Fibroblast of lung (primary cell): ENCODE measurements around the gene KLHL12. TPM values are rescaled to one million over a fixed set of nuclear protein-coding genes. Genes with fewer than 3 reads are reported as not detected.

Experiments used
- DNase-seq, 2 donors: peaks; one replicate each; pipeline versions ENCODE4 v3.0.0 to v3.0.0-alpha.2; 2010; ENCODE audit warnings: low read depth in 2 of 2
- H2AFZ ChIP-seq: 2 replicates; pipeline ENCODE4 v1.5.1; 2012; ENCODE audit warnings: low read length, control low read depth, inconsistent platforms
- H3K27ac ChIP-seq: 2 replicates; pipeline ENCODE4 v1.5.1; 2011; ENCODE audit warnings: low read length, control low read depth; ENCODE audit not compliant: insufficient read depth
- H3K27me3 ChIP-seq: 2 replicates; pipeline ENCODE4 v1.5.1; 2011; ENCODE audit warnings: mild to moderate bottlenecking, low read length; ENCODE audit not compliant: control insufficient read depth, insufficient read depth
- H3K36me3 ChIP-seq: 2 replicates; pipeline ENCODE4 v1.5.1; 2011; ENCODE audit warnings: low read length; ENCODE audit not compliant: control insufficient read depth, insufficient read depth
- H3K4me1 ChIP-seq: 2 replicates; pipeline ENCODE4 v1.5.1; 2011; ENCODE audit warnings: low read length; ENCODE audit not compliant: control insufficient read depth, insufficient read depth; ENCODE audit errors: extremely low read depth
- H3K4me2 ChIP-seq: 2 replicates; pipeline ENCODE4 v1.5.1; 2011; ENCODE audit warnings: low read length, control low read depth; ENCODE audit not compliant: insufficient read depth; ENCODE audit errors: extremely low read depth
- H3K4me3 ChIP-seq, 4 experiments: fragments of 200-600 bp in 1 of 4; sonication (generic) in 1 of 4; replicated peaks in 1 of 4; 2 replicates each; pipeline ENCODE4 v1.5.1; 2011 to 2016; ENCODE audit warnings: low read length in 4 of 4, low read depth in 3 of 4, mild to moderate bottlenecking in 3 of 4, control low read depth in 2 of 4, inconsistent platforms in 1 of 4, mixed read lengths in 1 of 4; ENCODE audit not compliant: insufficient read depth in 1 of 4; ENCODE audit errors: control extremely low read depth in 1 of 4
- H3K79me2 ChIP-seq: 2 replicates; pipeline ENCODE4 v1.5.1; 2012; ENCODE audit warnings: mild to moderate bottlenecking, low read length, inconsistent platforms; ENCODE audit not compliant: control insufficient read depth, insufficient read depth
- H3K9ac ChIP-seq: 2 replicates; pipeline ENCODE4 v1.5.1; 2011; ENCODE audit warnings: mild to moderate bottlenecking, low read length, control low read depth; ENCODE audit not compliant: insufficient read depth
- H3K9me3 ChIP-seq: 2 replicates; pipeline ENCODE4 v1.5.1; 2012; ENCODE audit warnings: low read depth, low read length; ENCODE audit not compliant: control insufficient read depth, insufficient read depth
- H4K20me1 ChIP-seq: 2 replicates; pipeline ENCODE4 v1.5.1; 2011; ENCODE audit warnings: low read length; ENCODE audit not compliant: control insufficient read depth, insufficient read depth; ENCODE audit errors: extremely low read depth
- EZH2 ChIP-seq: IDR thresholded peaks from 2 replicates; pipeline ENCODE4 v1.5.1; 2012; ENCODE audit warnings: low read length, control low read depth, mild to moderate bottlenecking; ENCODE audit errors: missing control alignments
- polyA plus RNA-seq, 2 donors: library from polyadenylated mRNA; depleted of rRNA in 1 of 2; stranded (reverse) in 1 of 2; unstranded in 1 of 2; fragments of >200 nt; gene quantifications; 2 replicates each; pipeline ENCODE4 v1.2.1, GENCODE V29; 2011 to 2012; ENCODE audit warnings: missing spikeins in 1 of 2
- total RNA-seq: library from RNA; depleted of rRNA; stranded (reverse); fragments of >200 nt; gene quantifications from 2 replicates; pipeline ENCODE4 v1.2.1, GENCODE V29; 2014
- TF ChIP-seq, protein P1 (sequence below), 2 donors: IDR thresholded peaks in 1 of 2; conservative IDR thresholded peaks in 1 of 2; 1 replicate in 1 of 2; 2 replicates in 1 of 2; pipeline ENCODE4 v1.5.1; 2011 to 2012; ENCODE audit warnings: low read length in 2 of 2, control low read depth in 1 of 2, inconsistent platforms in 1 of 2, low read depth in 1 of 2, mild to moderate bottlenecking in 1 of 2

KLHL12 gene
- total and polyA plus RNA-seq, 2 donors (not counting 1 experiment from before 2014, with no cell fraction given) = 46.3 to 55.5 TPM

DNA sequence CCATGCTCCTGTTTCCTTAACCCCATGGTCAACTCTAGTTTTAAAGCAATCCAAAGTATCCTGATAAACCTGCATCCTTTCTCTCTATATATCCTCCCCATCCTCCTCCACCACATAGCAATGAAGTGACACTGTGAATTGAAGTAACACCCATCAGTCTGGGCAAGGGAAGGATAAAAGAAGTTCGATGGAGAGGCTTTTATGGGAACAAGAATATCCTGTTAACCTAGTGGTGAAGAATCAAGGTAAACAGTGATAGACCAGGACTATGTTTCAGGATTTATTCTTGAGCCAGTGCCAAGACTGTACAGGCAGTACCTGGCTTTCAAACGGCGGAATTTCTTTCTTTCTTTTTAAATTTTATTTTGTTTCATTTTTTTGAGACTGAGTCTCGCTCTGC is 55.7 kb downstream of the KLHL12 start:
- no peaks in the 10 kb centered on the region for H4K20me1 ChIP-seq
- no peak overlapping the region for H2AFZ ChIP-seq
- H3K4me3 ChIP-seq = no peak overlapping the region
- H3K9ac ChIP-seq = no peak overlapping the region
- no peaks in the 10 kb centered on the region for H3K27me3 ChIP-seq
- H3K79me2 ChIP-seq = no peaks in the 10 kb centered on the region
- H3K36me3 ChIP-seq = no peaks in the 10 kb centered on the region
- no peaks in the 10 kb centered on the region for H3K9me3 ChIP-seq
- no peaks in the 10 kb centered on the region for H3K4me1 ChIP-seq
- DNase-seq = no peak
- TF ChIP-seq, protein P1, sequence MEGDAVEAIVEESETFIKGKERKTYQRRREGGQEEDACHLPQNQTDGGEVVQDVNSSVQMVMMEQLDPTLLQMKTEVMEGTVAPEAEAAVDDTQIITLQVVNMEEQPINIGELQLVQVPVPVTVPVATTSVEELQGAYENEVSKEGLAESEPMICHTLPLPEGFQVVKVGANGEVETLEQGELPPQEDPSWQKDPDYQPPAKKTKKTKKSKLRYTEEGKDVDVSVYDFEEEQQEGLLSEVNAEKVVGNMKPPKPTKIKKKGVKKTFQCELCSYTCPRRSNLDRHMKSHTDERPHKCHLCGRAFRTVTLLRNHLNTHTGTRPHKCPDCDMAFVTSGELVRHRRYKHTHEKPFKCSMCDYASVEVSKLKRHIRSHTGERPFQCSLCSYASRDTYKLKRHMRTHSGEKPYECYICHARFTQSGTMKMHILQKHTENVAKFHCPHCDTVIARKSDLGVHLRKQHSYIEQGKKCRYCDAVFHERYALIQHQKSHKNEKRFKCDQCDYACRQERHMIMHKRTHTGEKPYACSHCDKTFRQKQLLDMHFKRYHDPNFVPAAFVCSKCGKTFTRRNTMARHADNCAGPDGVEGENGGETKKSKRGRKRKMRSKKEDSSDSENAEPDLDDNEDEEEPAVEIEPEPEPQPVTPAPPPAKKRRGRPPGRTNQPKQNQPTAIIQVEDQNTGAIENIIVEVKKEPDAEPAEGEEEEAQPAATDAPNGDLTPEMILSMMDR (conservative IDR thresholded peaks at IDR 0.05 in 1 of 2, IDR thresholded peaks at IDR 0.05 in 1 of 2; ENCODE audit: low read depth in 1 of 2, low read length in 2 of 2) = no peak
- TF ChIP-seq EZH2 = no peak
- no peak overlapping the region for H3K27ac ChIP-seq
- no peak overlapping the region for H3K4me2 ChIP-seq

DNA sequence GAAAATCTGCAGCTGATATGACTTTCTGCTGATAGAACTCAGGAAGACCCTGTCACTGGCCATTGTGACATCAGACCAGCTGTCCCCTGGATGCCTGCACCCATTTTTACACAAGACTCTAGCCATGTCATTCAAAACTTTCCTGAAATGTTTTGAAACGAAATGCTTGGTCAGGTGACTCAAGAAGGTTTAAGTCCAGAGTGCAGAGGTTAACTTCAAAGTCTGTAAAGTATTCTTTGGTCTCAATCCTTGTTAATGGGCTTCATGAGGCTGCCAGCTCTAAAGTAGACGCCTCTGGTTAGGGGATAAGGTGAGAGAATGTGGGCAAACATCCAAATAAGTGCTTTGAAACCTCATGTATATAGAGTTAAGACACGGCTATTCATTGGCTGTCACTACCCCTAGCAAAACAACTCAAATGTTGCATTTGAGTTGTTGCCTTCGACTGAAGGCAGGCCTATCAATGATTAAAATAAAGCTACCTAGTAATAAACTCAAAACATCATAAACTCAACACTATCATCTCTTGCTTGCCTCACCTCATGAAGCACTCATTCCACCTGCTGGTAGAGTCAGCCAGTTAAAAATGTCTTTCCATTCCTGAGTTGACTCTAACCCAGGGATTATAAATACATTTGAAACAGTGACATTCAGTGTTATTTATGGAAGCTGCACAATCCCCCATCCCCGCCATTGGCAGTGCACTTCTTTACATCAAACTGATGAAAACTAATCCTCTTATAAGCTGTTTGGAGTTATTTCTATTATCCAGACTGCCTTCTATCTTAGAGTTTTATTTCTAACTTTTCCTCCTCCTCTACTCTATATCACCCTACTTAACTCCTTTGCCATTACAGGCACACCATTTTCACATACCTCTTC is 64.1 kb downstream of the KLHL12 start:
- H3K27ac ChIP-seq = no peak overlapping the region
- no peak overlapping the region for H3K9ac ChIP-seq
- H3K4me1 ChIP-seq = peaks cover 4% of the 10 kb centered on the region
- TF ChIP-seq EZH2 = no peak
- TF ChIP-seq, protein P1 (conservative IDR thresholded peaks at IDR 0.05 in 1 of 2, IDR thresholded peaks at IDR 0.05 in 1 of 2; ENCODE audit: low read depth in 1 of 2, low read length in 2 of 2) = no peak
- H2AFZ ChIP-seq = no peak overlapping the region
- no peaks in the 10 kb centered on the region for H3K79me2 ChIP-seq
- no peaks in the 10 kb centered on the region for H3K36me3 ChIP-seq
- H3K4me3 ChIP-seq = no peak overlapping the region
- no peak overlapping the region for H3K4me2 ChIP-seq
- no peak for DNase-seq
- no peaks in the 10 kb centered on the region for H3K9me3 ChIP-seq
- peaks cover 4% of the 10 kb centered on the region for H3K27me3 ChIP-seq
- no peaks in the 10 kb centered on the region for H4K20me1 ChIP-seq

DNA sequence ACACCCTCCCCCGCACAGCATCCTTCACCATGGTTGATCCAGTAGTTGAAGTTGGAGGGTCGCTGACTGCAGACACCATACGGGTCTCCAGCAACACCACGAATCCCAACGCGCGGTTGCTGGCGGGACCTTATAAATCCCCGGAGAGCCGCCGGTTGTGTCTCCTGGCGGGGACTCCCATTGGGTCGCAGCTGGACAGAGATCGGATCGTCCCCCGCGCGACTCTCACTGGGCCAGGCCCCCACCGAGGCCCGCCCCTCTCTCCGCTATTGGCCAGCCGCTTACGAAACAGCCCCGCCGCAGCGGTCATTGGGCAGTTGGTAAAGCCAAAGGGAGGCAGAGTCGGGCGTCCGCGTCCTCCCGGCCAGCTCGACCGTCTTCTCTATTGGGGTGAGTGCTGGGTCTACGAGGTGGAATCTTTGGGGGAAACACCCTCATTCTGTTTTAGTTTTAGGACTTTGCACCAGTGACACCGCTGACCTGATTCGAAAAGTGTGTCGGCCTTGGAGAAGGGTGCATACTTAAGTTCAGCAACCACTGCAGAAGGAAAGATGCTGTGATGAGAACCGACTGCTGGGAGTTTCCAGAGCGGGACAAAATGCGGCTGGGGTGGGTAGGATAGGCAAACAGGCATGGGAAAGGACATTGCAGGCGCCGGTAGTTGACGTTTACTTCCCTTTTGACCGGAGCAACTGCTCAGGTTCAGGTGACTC is 65.5 kb downstream of the KLHL12 start:
- H2AFZ ChIP-seq = peak overlapping the region; percentile 88
- H3K4me3 ChIP-seq = peak overlapping the region; percentile 66 to 70 (median 68)
- no peaks in the 10 kb centered on the region for H4K20me1 ChIP-seq
- no peaks in the 10 kb centered on the region for H3K9me3 ChIP-seq
- H3K27ac ChIP-seq = no peak overlapping the region
- peak; percentile 78 to 90 for DNase-seq
- no peaks in the 10 kb centered on the region for H3K79me2 ChIP-seq
- peaks cover 4% of the 10 kb centered on the region for H3K27me3 ChIP-seq
- peaks cover 4% of the 10 kb centered on the region for H3K4me1 ChIP-seq
- TF ChIP-seq EZH2 = no peak
- TF ChIP-seq, protein P1 (conservative IDR thresholded peaks at IDR 0.05 in 1 of 2, IDR thresholded peaks at IDR 0.05 in 1 of 2; ENCODE audit: low read depth in 1 of 2, low read length in 2 of 2) = no peak
- no peaks in the 10 kb centered on the region for H3K36me3 ChIP-seq
- peak overlapping the region; percentile 79 for H3K4me2 ChIP-seq
- peak overlapping the region; percentile 30 for H3K9ac ChIP-seq
